C1 segment of cervical spinal cord (tissue), 14 donors: ENCODE results near the gene ADGRF3.
"Not testable (repeated sequence)": the region's sequence is repeated elsewhere in the genome, so short reads cannot be mapped to it uniquely, and the experiment has no call there.

Source experiments
- DNase-seq, 14 donors: peaks; one replicate each; lab custom pipeline; 2025; lab: John Stamatoyannopoulos, UW

ADGRF3 gene

GRCh38 chr2:26316845-26317244 lies 29.7 kb downstream of the ADGRF3 start:
- no peak for DNase-seq

GRCh38 chr2:26316041-26316440 lies 30.5 kb downstream of the ADGRF3 start:
- DNase-seq, result no peak

- no peak for DNase-seq
These were observed 32.3 kb downstream of the ADGRF3 start for GRCh38 chr2:26314243-26314642.

GRCh38 chr2:26313446-26313845 lies 33.1 kb downstream of the ADGRF3 start:
- DNase-seq, result no peak

- no peak for DNase-seq
These were observed 34.1 kb downstream of the ADGRF3 start for GRCh38 chr2:26312471-26312870.

GRCh38 chr2:26309921-26310320 lies 36.7 kb downstream of the ADGRF3 start:
- DNase-seq, result no peak

- no peak for DNase-seq
These were observed 41.0 kb downstream of the ADGRF3 start for GRCh38 chr2:26305540-26305939.

GRCh38 chr2:26305094-26305493 lies 41.5 kb downstream of the ADGRF3 start:
- DNase-seq, result not testable (repeated sequence)

- DNase-seq, result no peak
These were observed 43.7 kb downstream of the ADGRF3 start for GRCh38 chr2:26302846-26303245.

GRCh38 chr2:26300234-26300925 lies 46.2 kb downstream of the ADGRF3 start:
- DNase-seq, result peak in 1 of 14 donors; percentile 10

- peak in 2 of 14 donors; percentile 29 to 31 for DNase-seq
These were observed 47.0 kb downstream of the ADGRF3 start for GRCh38 chr2:26299471-26300101.

- DNase-seq, result peak in 10 of 14 donors; percentile 7 to 75 (median 36)
These were observed 47.8 kb downstream of the ADGRF3 start for GRCh38 chr2:26298638-26299393.

- DNase-seq, result no peak
These were observed 48.3 kb downstream of the ADGRF3 start for GRCh38 chr2:26298286-26298637.

- DNase-seq, result no peak
These were observed 49.5 kb downstream of the ADGRF3 start for GRCh38 chr2:26297061-26297460.

- DNase-seq, result no peak
These were observed 51.1 kb downstream of the ADGRF3 start for GRCh38 chr2:26295511-26295910.

GRCh38 chr2:26292646-26293045 lies 53.9 kb downstream of the ADGRF3 start:
- DNase-seq, result no peak

- DNase-seq, result no peak
These were observed 56.6 kb downstream of the ADGRF3 start for GRCh38 chr2:26290001-26290400.

GRCh38 chr2:26285931-26286330 lies 60.7 kb downstream of the ADGRF3 start:
- DNase-seq, result no peak

GRCh38 chr2:26284132-26284531 lies 62.5 kb downstream of the ADGRF3 start:
- no peak for DNase-seq

- no peak for DNase-seq
These were observed 63.0 kb downstream of the ADGRF3 start for GRCh38 chr2:26283606-26284005.

- no peak for DNase-seq
These were observed 65.4 kb downstream of the ADGRF3 start for GRCh38 chr2:26281226-26281625.

- DNase-seq, result no peak
These were observed 66.7 kb downstream of the ADGRF3 start for GRCh38 chr2:26279886-26280285.
